Loucy (cell line): Measurements from ENCODE around the gene DACH1.

Experiments used
- H2AFZ ChIP-seq: fragments of 200-600 bp; sonication (generic); 2 replicates; pipeline ENCODE4 v1.6.0; 2016; ENCODE audit warnings: antibody characterized with exemption, mild to moderate bottlenecking, low read length, moderate library complexity
- H3F3A ChIP-seq: fragments of 200-600 bp; 2 replicates; pipeline ENCODE4 v1.6.0; 2016; ENCODE audit warnings: antibody characterized with exemption, low read depth, mild to moderate bottlenecking
- H3K27me3 ChIP-seq: fragments of 200-600 bp; sonication (generic); 2 replicates; pipeline ENCODE4 v1.6.1; 2014; ENCODE audit warnings: low read length, mild to moderate bottlenecking; ENCODE audit not compliant: insufficient read depth, poor library complexity, severe bottlenecking
- H3K36me3 ChIP-seq: fragments of 200-600 bp; sonication (generic); 2 replicates; pipeline ENCODE4 v1.6.1; 2016; ENCODE audit warnings: low read length; ENCODE audit not compliant: insufficient read depth
- H3K4me1 ChIP-seq: fragments of 200-600 bp; sonication (generic); 2 replicates; pipeline ENCODE4 v1.5.1; 2014; ENCODE audit warnings: low read length, mild to moderate bottlenecking; ENCODE audit not compliant: insufficient read depth, poor library complexity, severe bottlenecking
- H3K4me2 ChIP-seq: fragments of 200-600 bp; sonication (generic); 2 replicates; pipeline ENCODE4 v1.6.0; 2014; ENCODE audit warnings: antibody characterized with exemption, low read length, low read depth, mild to moderate bottlenecking; ENCODE audit not compliant: poor library complexity, severe bottlenecking
- H3K4me3 ChIP-seq: fragments of 200-600 bp; sonication (generic); 2 replicates; pipeline ENCODE4 v1.5.1; 2014; ENCODE audit warnings: low read length, mild to moderate bottlenecking, mixed read lengths; ENCODE audit not compliant: poor library complexity, severe bottlenecking
- H3K79me2 ChIP-seq: fragments of 200-600 bp; sonication (generic); 2 replicates; pipeline ENCODE4 v1.6.1; 2014; ENCODE audit warnings: low read length; ENCODE audit not compliant: insufficient read depth
- H3K9ac ChIP-seq: fragments of 200-600 bp; sonication (generic); 2 replicates; pipeline ENCODE4 v1.6.0; 2014; ENCODE audit warnings: mild to moderate bottlenecking, low read depth, low read length, moderate library complexity; ENCODE audit not compliant: poor library complexity, severe bottlenecking
- H3K9me2 ChIP-seq: fragments of 200-600 bp; sonication (generic); replicated peaks from 2 replicates; pipeline ENCODE4 v1.6.1; 2016; ENCODE audit warnings: low read depth, low read length, mixed read lengths
- H3K9me3 ChIP-seq: fragments of 200-600 bp; sonication (generic); 2 replicates; pipeline ENCODE4 v1.6.1; 2014; ENCODE audit warnings: mild to moderate bottlenecking, antibody characterized with exemption, low read length, low read depth; ENCODE audit not compliant: insufficient read depth
- H4K20me1 ChIP-seq: fragments of 200-600 bp; sonication (generic); 2 replicates; pipeline ENCODE4 v1.6.0; 2014; ENCODE audit warnings: antibody characterized with exemption, low read length, mild to moderate bottlenecking; ENCODE audit not compliant: insufficient read depth, poor library complexity, severe bottlenecking
- EZH2phosphoT487 ChIP-seq: fragments of 200-600 bp; IDR thresholded peaks from 2 replicates; pipeline ENCODE4 v1.6.1; 2018; ENCODE audit warnings: antibody characterized with exemption, mild to moderate bottlenecking, moderate library complexity, borderline replicate concordance
- TF ChIP-seq, protein P1 (sequence below): fragments of 200-600 bp; sonication (generic); conservative IDR thresholded peaks from 2 replicates; pipeline ENCODE4 v1.5.1; 2014; ENCODE audit warnings: mild to moderate bottlenecking, antibody characterized with exemption, low read length

DACH1 gene

DNA sequence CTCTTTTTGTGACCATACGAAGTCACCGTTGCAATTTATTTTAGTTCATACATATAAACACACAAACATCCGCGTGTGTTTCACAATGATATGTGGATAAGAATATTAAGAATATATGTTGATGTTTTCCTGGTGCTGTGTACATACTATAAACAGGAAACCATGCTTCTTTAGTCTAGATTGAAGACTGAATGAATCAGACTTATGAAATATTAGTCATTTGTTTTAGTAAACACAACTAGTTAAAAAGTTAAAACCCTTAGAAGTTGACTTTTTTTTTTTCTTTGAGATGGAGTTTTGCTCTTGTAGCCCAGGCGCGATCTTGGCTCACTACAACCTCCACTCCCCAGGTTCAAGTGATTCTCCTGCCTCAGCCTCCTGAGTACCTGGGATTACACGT, 257.7 kb downstream of the DACH1 start:
- no peak overlapping the region for H3K9ac ChIP-seq
- no peak overlapping the region for H2AFZ ChIP-seq
- peaks cover 9% of the 10 kb centered on the region for H3K4me1 ChIP-seq
- H3K4me3 ChIP-seq = no peak overlapping the region
- H3K9me2 ChIP-seq = no peaks in the 10 kb centered on the region
- no peaks in the 10 kb centered on the region for H3K36me3 ChIP-seq
- TF ChIP-seq EZH2phosphoT487 = no peak
- TF ChIP-seq, protein P1, sequence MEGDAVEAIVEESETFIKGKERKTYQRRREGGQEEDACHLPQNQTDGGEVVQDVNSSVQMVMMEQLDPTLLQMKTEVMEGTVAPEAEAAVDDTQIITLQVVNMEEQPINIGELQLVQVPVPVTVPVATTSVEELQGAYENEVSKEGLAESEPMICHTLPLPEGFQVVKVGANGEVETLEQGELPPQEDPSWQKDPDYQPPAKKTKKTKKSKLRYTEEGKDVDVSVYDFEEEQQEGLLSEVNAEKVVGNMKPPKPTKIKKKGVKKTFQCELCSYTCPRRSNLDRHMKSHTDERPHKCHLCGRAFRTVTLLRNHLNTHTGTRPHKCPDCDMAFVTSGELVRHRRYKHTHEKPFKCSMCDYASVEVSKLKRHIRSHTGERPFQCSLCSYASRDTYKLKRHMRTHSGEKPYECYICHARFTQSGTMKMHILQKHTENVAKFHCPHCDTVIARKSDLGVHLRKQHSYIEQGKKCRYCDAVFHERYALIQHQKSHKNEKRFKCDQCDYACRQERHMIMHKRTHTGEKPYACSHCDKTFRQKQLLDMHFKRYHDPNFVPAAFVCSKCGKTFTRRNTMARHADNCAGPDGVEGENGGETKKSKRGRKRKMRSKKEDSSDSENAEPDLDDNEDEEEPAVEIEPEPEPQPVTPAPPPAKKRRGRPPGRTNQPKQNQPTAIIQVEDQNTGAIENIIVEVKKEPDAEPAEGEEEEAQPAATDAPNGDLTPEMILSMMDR = no peak
- no peaks in the 10 kb centered on the region for H3F3A ChIP-seq
- no peaks in the 10 kb centered on the region for H4K20me1 ChIP-seq
- H3K9me3 ChIP-seq = no peaks in the 10 kb centered on the region
- H3K27me3 ChIP-seq = no peaks in the 10 kb centered on the region
- no peak overlapping the region for H3K4me2 ChIP-seq
- no peaks in the 10 kb centered on the region for H3K79me2 ChIP-seq

DNA sequence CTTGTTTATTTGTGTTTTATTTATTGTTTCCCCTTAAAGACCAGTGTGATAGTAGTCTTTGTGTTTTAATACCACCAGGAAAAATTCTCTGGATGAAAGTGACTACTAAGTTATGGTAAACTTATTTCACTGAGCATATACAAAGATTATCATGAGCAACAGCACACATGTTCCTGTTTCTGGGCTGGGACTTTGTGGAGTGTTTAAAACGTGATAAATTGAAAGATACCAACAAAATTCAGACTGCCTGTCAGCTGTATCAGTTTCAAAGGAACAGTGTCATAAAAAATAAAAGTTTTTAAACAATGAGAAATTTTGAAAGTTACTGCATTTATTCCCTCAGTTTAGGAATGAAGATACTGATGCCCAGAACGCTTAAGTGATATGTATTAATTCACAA, 259.4 kb downstream of the DACH1 start:
- Histone ChIP-seq H3K9me2 (no peaks in the 10 kb centered on the region), H3K4me2 (no peak overlapping the region), H3K4me1 (no peaks in the 10 kb centered on the region), H3K4me3 (no peak overlapping the region), H3K9me3 (no peaks in the 10 kb centered on the region), H4K20me1 (no peaks in the 10 kb centered on the region), H3K36me3 (no peaks in the 10 kb centered on the region), H3F3A (no peaks in the 10 kb centered on the region), H3K79me2 (no peaks in the 10 kb centered on the region), H3K27me3 (no peaks in the 10 kb centered on the region), H3K9ac (no peak overlapping the region), H2AFZ (no peak overlapping the region)
- TF ChIP-seq, protein P1 = no peak
- TF ChIP-seq EZH2phosphoT487 = no peak

DNA sequence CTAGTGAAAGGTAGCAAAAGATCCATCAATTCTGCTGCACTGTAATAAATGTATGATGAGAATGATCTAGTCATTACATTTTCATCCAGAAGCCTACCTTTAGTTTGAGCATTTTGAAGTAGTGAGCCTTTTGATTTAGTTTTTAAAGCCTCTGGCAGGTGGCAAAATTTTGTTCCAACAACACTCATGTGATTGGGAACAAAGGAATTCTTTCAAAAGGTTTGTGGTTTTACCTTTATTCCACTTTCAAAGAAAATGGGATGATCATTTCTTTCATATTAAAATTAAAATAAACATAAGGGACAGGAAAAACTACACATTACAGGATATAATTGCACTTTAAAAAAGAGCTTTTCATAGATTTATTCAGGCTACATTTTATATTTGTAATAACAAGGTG, 260.2 kb downstream of the DACH1 start:
- Histone ChIP-seq H3K9ac (no peak overlapping the region), H2AFZ (no peak overlapping the region), H3K9me2 (no peaks in the 10 kb centered on the region), H3F3A (no peaks in the 10 kb centered on the region), H3K4me3 (no peak overlapping the region), H3K79me2 (no peaks in the 10 kb centered on the region), H4K20me1 (no peaks in the 10 kb centered on the region), H3K36me3 (no peaks in the 10 kb centered on the region), H3K27me3 (no peaks in the 10 kb centered on the region), H3K4me2 (no peak overlapping the region), H3K4me1 (no peaks in the 10 kb centered on the region), H3K9me3 (no peaks in the 10 kb centered on the region)
- TF ChIP-seq EZH2phosphoT487 = no peak
- TF ChIP-seq, protein P1 = no peak
